COR-L47 (cell line): Measurements from ENCODE around the gene DEFB121.

Source experiments
- DNase-seq: peaks from one replicate; lab custom pipeline; 2025; lab: John Stamatoyannopoulos, UW

DEFB121 gene

GRCh38 chr20:31363295-31363694 lies 42.7 kb downstream of the DEFB121 start:
- DNase-seq = no peak

GRCh38 chr20:31355981-31356380 lies 50.0 kb downstream of the DEFB121 start:
- DNase-seq = no peak
